GM12878 (cell line): ENCODE results near the gene PDE6A. TPM values are rescaled to one million over a fixed set of nuclear protein-coding genes. Genes with fewer than 3 reads are reported as not detected.
A peak's percentile ranks its signal among the peaks of the same experiment; 100 is the strongest.

Experiments used
- ATAC-seq: fragments of 200-7000 bp; cut with Tn5 transposase; 3 replicates; pipeline ENCODE4 v1.9.1; 2020; ENCODE audit warnings: mild to moderate bottlenecking, moderate library complexity
- BruUV-seq: library from RNA; stranded (reverse); fragments of 400-500 nt; replicated peaks from 2 replicates; lab custom pipeline; 2021; lab: Mats Ljungman, UMichigan
- CTCF ChIA-PET: fragments of 300-600 bp; sonication (Branson Sonifier 250); formaldehyde crosslinking; extraction: SDS; loops from one replicate; lab custom pipeline; 2021; ENCODE audit warnings: inconsistent platforms; lab: Yijun Ruan, JAX
- POLR2A ChIA-PET: fragments of 350-600 bp; formaldehyde crosslinking; extraction: SDS; loops from one replicate; lab custom pipeline; 2021; ENCODE audit warnings: inconsistent platforms; lab: Charles Lee
- RAD21 ChIA-PET: fragments of 300-600 bp; sonication (Branson Sonifier 250); formaldehyde crosslinking; loops from one replicate; lab custom pipeline; 2023; ENCODE audit warnings: antibody characterized with exemption; ENCODE audit not compliant: unreplicated experiment; lab: Charles Lee
- SMC1A ChIA-PET: fragments of 300-600 bp; sonication (Branson Sonifier 250); formaldehyde crosslinking; loops from one replicate; lab custom pipeline; 2023; ENCODE audit not compliant: unreplicated experiment, uncharacterized antibody; lab: Charles Lee
- DNase-seq: peaks from one replicate; pipeline ENCODE4 v3.0.0-alpha.2; 2011; ENCODE audit warnings: low read depth, low spot score
- FAIRE-seq: peaks from 3 replicates; lab custom pipeline; 2011; peaks lifted over from hg19 to GRCh38; lab: Jason Lieb, UNC
- H2AFZ ChIP-seq: 2 replicates; pipeline ENCODE4 v1.6.0; 2011; ENCODE audit warnings: low read depth, low read length, control low read depth; ENCODE audit not compliant: control insufficient read depth
- H3K27ac ChIP-seq: 2 replicates; pipeline ENCODE4 v1.5.1; 2011; ENCODE audit warnings: control low read depth; ENCODE audit not compliant: control insufficient read depth, insufficient read depth
- H3K27me3 ChIP-seq, 2 experiments: replicated peaks in 1 of 2; 2 replicates each; pipeline versions ENCODE4 v1.6.0 to v1.6.1; 2011; ENCODE audit warnings: low read length in 1 of 2; ENCODE audit not compliant: control insufficient read depth in 2 of 2, insufficient read depth in 2 of 2
- H3K36me3 ChIP-seq, 2 experiments: 2 replicates each; pipeline ENCODE4 v1.5.1; 2011; ENCODE audit warnings: low read length in 1 of 2; ENCODE audit not compliant: control insufficient read depth in 2 of 2, insufficient read depth in 2 of 2
- H3K4me1 ChIP-seq: 2 replicates; pipeline ENCODE4 v1.6.1; 2011; ENCODE audit warnings: mild to moderate bottlenecking, low read length, moderate library complexity, mixed read lengths; ENCODE audit not compliant: control insufficient read depth, insufficient read depth
- H3K4me2 ChIP-seq: 2 replicates; pipeline ENCODE4 v1.6.0; 2011; ENCODE audit warnings: control low read depth; ENCODE audit not compliant: control insufficient read depth, insufficient read depth
- H3K4me3 ChIP-seq: fragments of 200-600 bp; sonication (generic); 2 replicates; pipeline ENCODE4 v1.5.1; 2016
- H3K79me2 ChIP-seq: 2 replicates; pipeline ENCODE4 v1.6.0; 2011; ENCODE audit warnings: low read length; ENCODE audit not compliant: control insufficient read depth, insufficient read depth
- H3K9ac ChIP-seq: 2 replicates; pipeline ENCODE4 v1.8.0; 2011; ENCODE audit warnings: low read length, control low read depth, mixed read lengths; ENCODE audit not compliant: control insufficient read depth, insufficient read depth
- H3K9me3 ChIP-seq: replicated peaks from 3 replicates; pipeline ENCODE4 v1.5.1; 2011; ENCODE audit warnings: mild to moderate bottlenecking, low read length; ENCODE audit not compliant: control insufficient read depth, insufficient read depth
- H4K20me1 ChIP-seq: 2 replicates; pipeline ENCODE4 v1.6.0; 2011; ENCODE audit not compliant: control insufficient read depth, insufficient read depth
- ATF3 ChIP-seq: IDR thresholded peaks from 2 replicates; pipeline ENCODE4 v1.6.1; 2011; ENCODE audit warnings: low read depth, mild to moderate bottlenecking, low read length, moderate library complexity, borderline replicate concordance; ENCODE audit errors: extremely low read depth
- BACH1 ChIP-seq: fragments of 450-650 bp; IDR thresholded peaks from 2 replicates; pipeline ENCODE4 v1.6.1; 2017; ENCODE audit warnings: mild to moderate bottlenecking, borderline replicate concordance
- GABPA ChIP-seq: IDR thresholded peaks from 2 replicates; pipeline ENCODE4 v1.6.1; 2014; ENCODE audit warnings: antibody characterized with exemption, low read depth, mild to moderate bottlenecking, inconsistent platforms
- NKRF ChIP-seq: fragments of 450-650 bp; conservative IDR thresholded peaks from 2 replicates; pipeline ENCODE4 v1.6.1; 2017; ENCODE audit warnings: mild to moderate bottlenecking, moderate library complexity
- POLR2AphosphoS5 ChIP-seq: IDR thresholded peaks from 2 replicates; pipeline ENCODE4 v1.6.1; 2011; ENCODE audit warnings: mild to moderate bottlenecking, low read length, inconsistent platforms
- WGBS: methylation state at CpG from one replicate; pipeline ENCODE4 v1.1.6; 2016; ENCODE audit warnings: low lambda C conversion rate; ENCODE audit not compliant: insufficient replicate concordance, insufficient coverage; ENCODE audit errors: missing lambda C conversion rate; 5-methylcytosine and 5-hydroxymethylcytosine counted together
- in situ Hi-C: fragments of 300-500 bp; cut with MboI; formaldehyde crosslinking; loops from 9 replicates; pipeline ENCODE4 v1.14.3; 2018; ENCODE audit warnings: mixed read lengths
- intact Hi-C: fragments of 100-400 bp; cut with micrococcal nuclease; formaldehyde crosslinking; loops from one replicate; pipeline ENCODE4 v1.14.2; 2022; ENCODE audit not compliant: unreplicated experiment
- polyA plus RNA-seq, 11 experiments: library from polyadenylated mRNA; depleted of rRNA in 4 of 11; unstranded in 6 of 11; stranded (reverse) in 5 of 11; fragments of >200 nt; fragmentation: Nextera tagmentation in 4 of 11; fragmentation: Illumina TruSeq in 1 of 11; extraction: Ambion mirVana in 4 of 11; extraction: Trizol in 1 of 11; gene quantifications; 1 replicate in 1 of 11; 2 replicates in 10 of 11; pipeline versions ENCODE4 v1.2.1 to v1.2.3, GENCODE V29; 2011 to 2016; ENCODE audit warnings: inconsistent platforms in 2 of 11, missing spikeins in 2 of 11, low read depth in 1 of 11
- total RNA-seq, 4 experiments: library from RNA; depleted of rRNA in 3 of 4; stranded (reverse); fragments of >200 nt in 3 of 4; fragmentation: Illumina TruSeq in 1 of 4; extraction: Trizol in 1 of 4; gene quantifications; 2 replicates each; pipeline versions ENCODE4 v1.2.1 to v1.2.3, GENCODE V29; 2013 to 2021
- TF ChIP-seq, protein P1 (sequence below): fragments of 450-650 bp; IDR thresholded peaks from 2 replicates; pipeline ENCODE4 v1.6.1; 2017; ENCODE audit warnings: mild to moderate bottlenecking, low read depth, inconsistent platforms; ENCODE audit not compliant: poor library complexity, severe bottlenecking

PDE6A gene
- total and polyA plus RNA-seq, 10 of the 15 experiments (the other 5 are each of a cell fraction or from before 2014, with no cell fraction given), result 0.05 to 0.26 TPM; not detected in 8

GRCh38 chr5:149809931-149810691, 134.5 kb downstream of the PDE6A start:
- H4K20me1 ChIP-seq, result no peaks in the 10 kb centered on the region
- ChIA-PET POLR2A (interaction anchor here (1.9 kb wide), 1 partner anchor 8 kb away, joined by 4 read pairs; no protein-coding TSS in a partner anchor), CTCF (interaction anchor here (0.9 to 3.1 kb wide), 3 partner anchors 13 to 144 kb away, joined by 4 to 19 read pairs (median 17); no protein-coding TSS in a partner anchor), SMC1A (interaction anchor here (0.9 to 23.9 kb wide), 5 partner anchors 10 to 32 kb away, joined by 3 to 329 read pairs (median 11); no protein-coding TSS in a partner anchor), RAD21 (interaction anchor here (2.4 kb wide), 1 partner anchor 34 kb away, joined by 10 read pairs; no protein-coding TSS in a partner anchor)
- peaks cover 43% of the 10 kb centered on the region for H3K4me1 ChIP-seq
- in situ Hi-C loops, result no loop called here
- no peak overlapping the region for H2AFZ ChIP-seq
- H3K4me2 ChIP-seq, result no peak overlapping the region
- H3K9me3 ChIP-seq, result no peaks in the 10 kb centered on the region
- WGBS, result 100% methylated on average over 7 of the region's 8 CpGs
- H3K9ac ChIP-seq, result no peak overlapping the region
- H3K4me3 ChIP-seq, result no peak overlapping the region
- ATAC-seq, result no peak
- FAIRE-seq, result no peak
- no TSS peak for BruUV-seq
- H3K27ac ChIP-seq, result peak overlapping the region; percentile 55
- H3K36me3 ChIP-seq, result peaks cover 11 to 14% of the 10 kb centered on the region in 2 experiments; a peak in 2 of 4 replicates
- H3K79me2 ChIP-seq, result peaks cover 44% of the 10 kb centered on the region
- no peak for TF ChIP-seq GABPA
- TF ChIP-seq NKRF, result no peak
- no peak for TF ChIP-seq POLR2AphosphoS5
- no peak for TF ChIP-seq ATF3
- TF ChIP-seq, protein P1, sequence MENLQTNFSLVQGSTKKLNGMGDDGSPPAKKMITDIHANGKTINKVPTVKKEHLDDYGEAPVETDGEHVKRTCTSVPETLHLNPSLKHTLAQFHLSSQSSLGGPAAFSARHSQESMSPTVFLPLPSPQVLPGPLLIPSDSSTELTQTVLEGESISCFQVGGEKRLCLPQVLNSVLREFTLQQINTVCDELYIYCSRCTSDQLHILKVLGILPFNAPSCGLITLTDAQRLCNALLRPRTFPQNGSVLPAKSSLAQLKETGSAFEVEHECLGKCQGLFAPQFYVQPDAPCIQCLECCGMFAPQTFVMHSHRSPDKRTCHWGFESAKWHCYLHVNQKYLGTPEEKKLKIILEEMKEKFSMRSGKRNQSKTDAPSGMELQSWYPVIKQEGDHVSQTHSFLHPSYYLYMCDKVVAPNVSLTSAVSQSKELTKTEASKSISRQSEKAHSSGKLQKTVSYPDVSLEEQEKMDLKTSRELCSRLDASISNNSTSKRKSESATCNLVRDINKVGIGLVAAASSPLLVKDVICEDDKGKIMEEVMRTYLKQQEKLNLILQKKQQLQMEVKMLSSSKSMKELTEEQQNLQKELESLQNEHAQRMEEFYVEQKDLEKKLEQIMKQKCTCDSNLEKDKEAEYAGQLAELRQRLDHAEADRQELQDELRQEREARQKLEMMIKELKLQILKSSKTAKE, result no peak
- TF ChIP-seq BACH1, result no peak
- intact Hi-C loops, result loop anchor here (10.0 kb wide), 1 partner anchor 1345 kb away; the partner anchor contains the start of gene ANXA6
- H3K27me3 ChIP-seq, result no peaks in the 10 kb centered on the region
- no peak for DNase-seq
